DMS79 treated with DMSO at 0.1 percent for 48 hours (cell line): ENCODE data around the gene AK3.
A peak's percentile ranks its signal among the peaks of the same experiment; 100 is the strongest.
"Not testable (repeated sequence)": the region's sequence is repeated elsewhere in the genome, so short reads cannot be mapped to it uniquely, and the experiment has no call there.

Source experiments
- DNase-seq: peaks from one replicate; lab custom pipeline; 2025; lab: John Stamatoyannopoulos, UW

Gene AK3

GRCh38 chr9:4740638-4741364 lies at the start of gene AK3:
Gene AK3 (minus strand): TSS chr9:4741202. CDS start chr9:4741087, 115 bp downstream.
- DNase-seq, result peak; percentile 36

DNA sequence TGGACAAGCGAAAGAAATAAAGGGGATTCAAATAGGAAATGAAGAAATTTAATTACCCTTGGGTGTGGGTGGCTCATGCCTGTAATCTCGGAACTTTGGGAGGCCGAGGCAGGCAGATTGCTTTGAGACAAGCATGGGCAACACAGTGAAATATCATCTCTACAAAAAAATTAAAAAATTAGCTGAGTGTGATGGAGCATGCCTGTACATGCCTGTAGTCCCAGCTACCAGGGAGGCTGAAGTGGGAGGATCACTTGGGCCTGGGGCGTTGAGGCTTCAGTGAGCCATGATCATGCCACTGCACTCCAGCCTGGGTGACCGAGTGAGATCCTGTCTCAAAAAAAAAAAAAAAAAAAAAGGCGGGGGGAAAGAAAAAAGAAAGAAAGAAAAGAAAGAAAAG lies 47.7 kb upstream of the AK3 start:
- no peak for DNase-seq

GRCh38 chr9:4787876-4788275 lies 46.9 kb upstream of the AK3 start:
- no peak for DNase-seq

DNA sequence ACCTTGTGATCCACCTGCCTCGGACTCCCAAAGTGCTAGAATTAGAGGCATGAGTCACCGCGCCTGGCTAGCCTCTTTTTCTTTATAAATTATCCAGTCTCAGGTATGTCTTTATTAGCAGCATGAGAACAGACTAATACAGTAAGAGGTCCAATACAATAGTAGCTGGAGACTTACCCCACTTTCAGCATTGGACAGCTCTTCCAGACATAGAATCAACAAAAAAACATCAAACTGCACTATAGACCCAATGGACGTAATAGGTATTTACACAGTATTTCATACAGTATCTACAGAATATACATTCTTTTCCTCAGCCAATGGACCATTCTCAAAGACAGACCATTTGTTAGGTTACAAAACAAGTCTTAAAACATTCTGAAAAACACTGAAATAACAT lies 45.6 kb upstream of the AK3 start:
- no peak for DNase-seq

GRCh38 chr9:4784403-4784802 lies 43.4 kb upstream of the AK3 start:
- DNase-seq, result no peak

DNA sequence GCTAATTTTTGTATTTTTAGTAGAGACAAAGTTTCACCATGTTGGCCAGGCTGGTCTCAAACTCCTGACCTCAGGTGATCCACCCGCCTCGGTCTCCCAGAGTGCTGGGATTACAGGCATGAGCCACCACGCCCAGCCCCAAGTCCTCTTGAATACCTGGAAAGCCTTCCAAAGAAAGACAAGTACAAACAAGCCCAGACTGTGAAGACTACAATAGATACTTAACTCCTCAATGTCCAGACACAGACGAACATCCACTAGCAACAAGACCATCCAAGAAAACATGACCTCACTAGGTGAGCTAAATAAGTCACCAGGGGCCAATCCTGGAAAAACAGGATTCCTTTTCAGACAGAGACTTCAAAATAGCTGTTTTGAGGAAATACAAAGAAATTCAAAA lies 42.2 kb upstream of the AK3 start:
- DNase-seq, result not testable (repeated sequence)

GRCh38 chr9:4781408-4781807 lies 40.4 kb upstream of the AK3 start:
- DNase-seq, result no peak

GRCh38 chr9:4780651-4781050 lies 39.6 kb upstream of the AK3 start:
- no peak for DNase-seq

- DNase-seq, result not testable (repeated sequence)
These were observed 34.0 kb upstream of the AK3 start for GRCh38 chr9:4774958-4775357.

GRCh38 chr9:4774209-4774608 lies 33.2 kb upstream of the AK3 start:
- DNase-seq, result no peak

DNA sequence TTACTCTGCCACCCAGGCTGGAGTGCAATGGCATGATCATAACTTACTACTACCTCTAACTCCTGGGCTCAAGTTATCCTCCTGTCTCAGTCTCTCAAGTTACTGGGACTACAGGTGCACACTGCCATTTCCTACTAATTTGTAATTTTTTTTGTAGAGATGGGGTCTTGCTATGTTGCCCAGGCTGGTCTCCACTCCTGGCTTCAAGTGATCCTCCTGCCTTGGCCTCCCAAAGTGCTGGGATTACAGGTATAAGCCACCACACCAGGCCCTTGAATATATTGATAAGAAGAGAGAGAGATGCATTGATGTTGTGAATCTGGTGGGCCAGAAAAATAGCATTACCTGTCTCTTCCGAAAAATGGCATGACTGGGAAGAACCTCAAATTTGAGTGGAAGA lies 30.8 kb upstream of the AK3 start:
- no peak for DNase-seq

DNA sequence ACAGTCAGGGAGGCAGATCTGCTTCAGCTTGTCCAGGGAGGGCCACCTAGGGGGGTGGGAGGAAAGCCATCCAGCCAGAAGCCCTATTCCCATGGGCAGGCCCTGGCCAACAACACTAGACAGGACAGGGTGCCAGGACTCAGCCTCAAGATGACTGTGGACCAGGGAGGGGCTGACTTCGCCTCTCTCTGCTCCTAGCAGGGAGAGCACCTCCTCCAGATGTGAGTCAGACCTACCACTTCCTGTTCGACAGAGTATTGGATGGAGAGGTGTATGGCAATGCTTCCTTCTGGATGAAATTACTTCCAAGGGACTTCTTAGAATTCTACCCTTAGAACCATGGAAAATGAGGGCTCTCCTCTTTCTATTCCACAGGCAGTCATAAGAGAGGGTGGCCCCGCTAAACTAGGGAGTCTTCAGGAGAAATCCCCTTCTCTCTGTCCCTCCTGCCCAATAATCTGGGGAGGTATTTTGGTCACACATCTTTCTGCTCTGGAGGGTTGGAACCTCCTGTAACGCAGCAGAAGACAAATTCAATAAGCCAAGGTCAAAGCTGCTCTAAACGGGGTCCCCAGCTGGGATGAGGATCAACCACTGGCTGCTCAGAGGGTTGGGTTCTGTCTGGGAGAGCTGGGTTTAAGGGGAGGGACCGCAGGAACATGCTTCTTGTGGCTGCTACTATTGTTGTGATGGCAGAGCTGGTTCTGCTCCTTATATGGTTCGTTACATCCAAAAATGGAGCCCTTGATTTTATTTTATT lies 28.5 kb upstream of the AK3 start:
- no peak for DNase-seq

- no peak for DNase-seq
These were observed 27.7 kb upstream of the AK3 start for GRCh38 chr9:4768681-4769080.

DNA sequence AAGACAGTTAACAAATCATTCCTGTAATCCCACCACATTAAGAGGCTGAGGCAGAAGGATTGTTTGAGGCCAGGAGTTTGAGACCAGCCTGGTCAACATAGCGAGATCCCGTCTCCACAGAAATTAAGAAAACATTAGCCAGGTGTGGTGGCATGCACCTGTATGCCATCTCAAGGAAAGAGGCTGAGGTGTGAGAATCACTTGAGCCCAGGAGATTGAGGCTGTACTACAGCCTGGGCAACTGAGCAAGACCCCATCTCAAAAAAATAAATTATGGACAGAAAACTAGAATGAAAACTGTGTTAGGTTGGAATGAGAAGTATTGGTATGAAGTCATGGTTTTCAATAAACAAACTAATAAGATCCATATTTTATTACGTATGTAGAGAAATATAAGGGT lies 23.0 kb upstream of the AK3 start:
- DNase-seq, result no peak

DNA sequence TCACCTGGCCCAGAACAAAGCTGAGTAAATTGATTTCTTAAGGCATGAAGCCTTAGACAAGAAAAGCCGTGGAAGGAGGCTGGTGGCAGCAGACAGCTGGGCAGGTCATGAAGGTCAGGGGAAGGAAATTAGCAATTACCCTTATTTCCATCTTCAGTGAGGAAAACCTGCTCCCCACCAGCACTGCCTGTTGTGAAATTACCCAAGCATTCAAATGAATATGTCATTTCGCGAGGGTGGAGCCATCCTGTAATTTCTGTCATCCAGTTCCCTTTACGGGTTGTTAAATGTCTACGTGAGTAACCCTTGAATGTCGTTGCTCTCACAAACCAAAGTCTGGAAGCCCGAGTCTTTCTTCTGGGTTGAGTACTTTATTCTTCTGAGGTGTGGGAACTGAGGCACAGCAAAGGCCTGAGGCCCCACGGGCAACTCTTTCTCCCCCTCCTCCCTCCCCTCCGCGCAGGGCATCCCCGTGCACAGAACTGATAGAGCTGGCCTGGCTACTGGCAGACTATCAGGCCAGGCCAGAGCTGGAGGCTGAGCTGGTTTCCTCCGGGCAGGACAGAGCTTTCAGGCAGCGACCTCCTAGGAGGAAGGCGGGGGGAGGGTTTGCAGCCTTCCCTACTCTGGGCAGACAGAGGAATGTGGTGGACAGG lies 22.0 kb upstream of the AK3 start:
- peak; percentile 29 for DNase-seq

- peak; percentile 72 for DNase-seq
These were observed 21.3 kb upstream of the AK3 start for GRCh38 chr9:4762108-4762885.

- no peak for DNase-seq
These were observed 19.1 kb upstream of the AK3 start for GRCh38 chr9:4760122-4760521.

DNA sequence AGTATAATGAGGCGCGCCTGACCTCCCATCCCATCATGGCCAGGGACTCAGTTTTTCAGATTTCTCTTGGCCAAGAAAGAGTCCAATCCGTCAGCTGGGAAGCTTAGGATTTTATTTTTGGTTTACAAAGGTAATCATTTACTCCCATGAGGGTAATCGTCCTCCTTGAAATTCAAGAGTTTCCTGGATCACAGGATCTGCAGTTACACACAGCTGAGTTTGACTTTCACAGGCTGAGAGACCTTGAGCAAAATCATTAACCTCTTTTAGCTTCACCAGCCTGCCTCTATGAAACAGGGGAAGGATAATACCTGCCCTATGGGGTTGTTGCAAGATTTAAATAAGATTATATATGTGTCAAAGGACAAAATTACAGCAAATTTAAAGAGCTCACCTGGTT lies 15.4 kb upstream of the AK3 start:
- no peak for DNase-seq

DNA sequence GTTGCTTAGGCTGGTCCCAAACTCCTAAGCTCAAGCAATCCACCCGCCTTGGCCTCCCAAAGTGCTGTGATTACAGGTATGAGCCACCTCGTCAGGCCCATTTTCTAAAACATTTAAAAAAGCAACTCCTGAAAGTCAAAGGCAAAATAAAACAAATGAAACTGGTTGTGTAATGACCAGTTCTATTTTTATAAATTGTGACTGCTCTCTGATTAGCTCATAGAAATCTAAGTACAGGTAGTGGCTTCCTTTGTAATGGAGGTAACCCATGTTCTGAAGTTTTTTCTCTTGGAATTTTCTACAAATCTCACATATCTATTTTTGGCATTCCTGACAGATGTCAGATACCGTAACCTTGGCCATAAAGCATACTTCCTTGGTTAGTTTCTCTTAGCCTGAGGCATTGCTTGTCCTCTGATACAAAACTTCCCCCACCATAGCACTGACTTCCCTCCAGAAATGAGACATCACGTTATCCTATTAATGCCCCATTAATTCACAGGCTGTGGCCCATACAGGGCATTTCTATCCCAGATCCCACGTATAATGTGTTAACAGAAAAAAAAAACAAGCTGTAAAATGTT lies 14.1 kb upstream of the AK3 start:
- no peak for DNase-seq

- DNase-seq, result not testable (repeated sequence)
These were observed 13.5 kb upstream of the AK3 start for GRCh38 chr9:4754530-4754929.

GRCh38 chr9:4750023-4750673 lies 9.1 kb upstream of the AK3 start:
- DNase-seq, result peak; percentile 36
